ENCODE results near the gene SERPINA7.

The SERPINA7 gene

DNA sequence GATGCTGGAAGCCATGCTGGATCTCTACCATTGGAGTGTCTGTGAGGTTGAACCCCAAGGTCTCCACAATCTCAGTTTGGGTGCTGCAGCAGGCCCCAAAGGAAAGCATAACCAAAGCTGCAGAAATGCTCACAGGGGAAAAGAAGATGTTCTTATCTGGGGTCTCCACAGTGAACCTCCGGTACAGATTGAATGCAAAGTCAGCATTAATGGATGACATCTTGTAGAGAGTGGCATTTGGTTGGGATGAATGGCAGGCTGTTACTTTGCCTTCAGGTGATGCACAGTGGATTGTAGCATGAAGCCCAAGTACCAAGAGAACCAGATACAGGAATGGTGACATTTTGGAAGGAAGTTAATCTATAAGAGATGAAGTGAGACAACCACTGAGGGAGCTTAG lies 1.8 kb downstream of the SERPINA7 start:
- H3K4me3 ChIP-seq (ENCODE audit: low read length) = no peak overlapping the region
- H3K9me3 ChIP-seq (replicated peaks; ENCODE audit: insufficient read depth, low read length) = no peaks in the 10 kb centered on the region
- no peaks in the 10 kb centered on the region for H3K27me3 ChIP-seq (replicated peaks; ENCODE audit: insufficient read depth, low read length)
- H3K4me2 ChIP-seq (ENCODE audit: low read depth, low read length) = no peak overlapping the region
- no peaks in the 10 kb centered on the region for H3F3A ChIP-seq (ENCODE audit: insufficient read depth, low read length)
- no peak for DNase-seq
- no peak overlapping the region for H3K9ac ChIP-seq (ENCODE audit: low read length)
- H3K4me1 ChIP-seq (ENCODE audit: low read length) = peaks cover 5% of the 10 kb centered on the region
- H3K27ac ChIP-seq (ENCODE audit: low read length) = no peak overlapping the region
- H3K9me2 ChIP-seq (replicated peaks; ENCODE audit: insufficient read depth, low read length) = no peaks in the 10 kb centered on the region
- H4K20me1 ChIP-seq (ENCODE audit: insufficient read depth, low read length) = no peaks in the 10 kb centered on the region
- H2AFZ ChIP-seq (ENCODE audit: low read length) = no peak overlapping the region
- no peak for TF ChIP-seq EZH2phosphoT487 (IDR thresholded peaks at IDR 0.05; ENCODE audit: low read length)
- no peak for TF ChIP-seq EZH2 (optimal IDR thresholded peaks at IDR 0.05; ENCODE audit: low read depth, low read length)
- TF ChIP-seq, protein P1, sequence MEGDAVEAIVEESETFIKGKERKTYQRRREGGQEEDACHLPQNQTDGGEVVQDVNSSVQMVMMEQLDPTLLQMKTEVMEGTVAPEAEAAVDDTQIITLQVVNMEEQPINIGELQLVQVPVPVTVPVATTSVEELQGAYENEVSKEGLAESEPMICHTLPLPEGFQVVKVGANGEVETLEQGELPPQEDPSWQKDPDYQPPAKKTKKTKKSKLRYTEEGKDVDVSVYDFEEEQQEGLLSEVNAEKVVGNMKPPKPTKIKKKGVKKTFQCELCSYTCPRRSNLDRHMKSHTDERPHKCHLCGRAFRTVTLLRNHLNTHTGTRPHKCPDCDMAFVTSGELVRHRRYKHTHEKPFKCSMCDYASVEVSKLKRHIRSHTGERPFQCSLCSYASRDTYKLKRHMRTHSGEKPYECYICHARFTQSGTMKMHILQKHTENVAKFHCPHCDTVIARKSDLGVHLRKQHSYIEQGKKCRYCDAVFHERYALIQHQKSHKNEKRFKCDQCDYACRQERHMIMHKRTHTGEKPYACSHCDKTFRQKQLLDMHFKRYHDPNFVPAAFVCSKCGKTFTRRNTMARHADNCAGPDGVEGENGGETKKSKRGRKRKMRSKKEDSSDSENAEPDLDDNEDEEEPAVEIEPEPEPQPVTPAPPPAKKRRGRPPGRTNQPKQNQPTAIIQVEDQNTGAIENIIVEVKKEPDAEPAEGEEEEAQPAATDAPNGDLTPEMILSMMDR (IDR thresholded peaks at IDR 0.05; ENCODE audit: low read length) = no peak
- no peaks in the 10 kb centered on the region for H3K36me3 ChIP-seq (replicated peaks; ENCODE audit: insufficient read depth, low read length)
- H3K79me2 ChIP-seq (ENCODE audit: low read length) = no peaks in the 10 kb centered on the region

DNA sequence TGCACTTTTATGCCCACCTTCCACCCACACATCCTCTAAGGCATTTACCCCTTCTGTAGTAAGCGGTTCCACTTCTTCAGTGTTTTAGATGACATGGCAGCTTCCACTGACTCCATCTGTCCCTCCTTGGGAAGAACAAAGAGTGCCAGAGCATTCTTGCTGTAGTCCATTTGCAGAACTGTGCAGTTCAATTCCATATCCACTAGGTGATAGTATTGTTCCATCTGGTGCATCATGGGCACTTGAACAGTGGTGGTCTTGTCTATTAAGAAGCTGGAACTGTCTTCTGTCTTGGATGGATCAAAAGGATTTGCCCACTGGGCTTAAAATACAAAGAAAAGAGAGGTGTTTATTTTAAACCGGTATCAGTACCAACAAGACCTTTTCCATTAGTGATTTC lies 3.5 kb downstream of the SERPINA7 start:
- Histone ChIP-seq H3K27ac (ENCODE audit: low read length) (no peak overlapping the region), H3K36me3 (replicated peaks; ENCODE audit: insufficient read depth, low read length) (no peaks in the 10 kb centered on the region), H3K79me2 (ENCODE audit: low read length) (no peaks in the 10 kb centered on the region), H4K20me1 (ENCODE audit: insufficient read depth, low read length) (no peaks in the 10 kb centered on the region), H3K4me3 (ENCODE audit: low read length) (no peak overlapping the region), H3K9ac (ENCODE audit: low read length) (no peak overlapping the region), H3K4me2 (ENCODE audit: low read depth, low read length) (no peak overlapping the region), H3K9me2 (replicated peaks; ENCODE audit: insufficient read depth, low read length) (no peaks in the 10 kb centered on the region), H3K9me3 (replicated peaks; ENCODE audit: insufficient read depth, low read length) (no peaks in the 10 kb centered on the region), H2AFZ (ENCODE audit: low read length) (no peak overlapping the region), H3F3A (ENCODE audit: insufficient read depth, low read length) (no peaks in the 10 kb centered on the region), H3K27me3 (replicated peaks; ENCODE audit: insufficient read depth, low read length) (no peaks in the 10 kb centered on the region), H3K4me1 (ENCODE audit: low read length) (peaks cover 9% of the 10 kb centered on the region)
- TF ChIP-seq, protein P1 (IDR thresholded peaks at IDR 0.05; ENCODE audit: low read length) = peak; percentile 49
- TF ChIP-seq EZH2phosphoT487 (IDR thresholded peaks at IDR 0.05; ENCODE audit: low read length) = no peak
- no peak for DNase-seq

DNA sequence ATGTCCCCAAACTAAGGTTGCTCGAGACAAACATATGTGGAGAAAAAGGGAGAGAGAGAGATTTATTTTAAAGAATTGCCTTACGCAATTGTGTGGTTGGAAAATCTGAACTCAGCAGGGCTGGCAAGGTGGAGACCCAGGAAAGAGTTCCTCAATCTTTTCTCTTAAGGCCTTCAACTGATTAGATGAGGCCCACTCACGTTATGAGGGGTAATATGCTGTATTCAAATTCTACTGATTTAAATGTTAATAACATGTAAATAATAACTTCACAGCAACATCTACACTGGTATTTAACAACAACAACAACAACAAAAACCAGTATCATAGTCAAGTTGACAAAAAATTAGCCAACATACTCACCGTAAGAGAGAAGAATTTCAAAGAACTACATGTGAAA lies 14.6 kb downstream of the SERPINA7 start:
- no peaks in the 10 kb centered on the region for H3K27me3 ChIP-seq (replicated peaks; ENCODE audit: insufficient read depth, low read length)
- no peaks in the 10 kb centered on the region for H3K4me1 ChIP-seq (ENCODE audit: low read length)
- TF ChIP-seq EZH2 (optimal IDR thresholded peaks at IDR 0.05; ENCODE audit: low read depth, low read length) = no peak
- no peak for TF ChIP-seq EZH2phosphoT487 (IDR thresholded peaks at IDR 0.05; ENCODE audit: low read length)
- TF ChIP-seq, protein P1 (IDR thresholded peaks at IDR 0.05; ENCODE audit: low read length) = no peak
- no peak overlapping the region for H3K4me3 ChIP-seq (ENCODE audit: low read length)
- no peaks in the 10 kb centered on the region for H3K36me3 ChIP-seq (replicated peaks; ENCODE audit: insufficient read depth, low read length)
- no peak overlapping the region for H3K9ac ChIP-seq (ENCODE audit: low read length)
- H2AFZ ChIP-seq (ENCODE audit: low read length) = no peak overlapping the region
- no peak overlapping the region for H3K27ac ChIP-seq (ENCODE audit: low read length)
- no peak for DNase-seq
- H3F3A ChIP-seq (ENCODE audit: insufficient read depth, low read length) = no peaks in the 10 kb centered on the region
- H3K9me2 ChIP-seq (replicated peaks; ENCODE audit: insufficient read depth, low read length) = no peaks in the 10 kb centered on the region
- no peaks in the 10 kb centered on the region for H3K79me2 ChIP-seq (ENCODE audit: low read length)
- no peaks in the 10 kb centered on the region for H3K9me3 ChIP-seq (replicated peaks; ENCODE audit: insufficient read depth, low read length)
- no peaks in the 10 kb centered on the region for H4K20me1 ChIP-seq (ENCODE audit: insufficient read depth, low read length)
- H3K4me2 ChIP-seq (ENCODE audit: low read depth, low read length) = no peak overlapping the region
